ENCODE data around the gene SHTN1. TPM values are rescaled to one million over a fixed set of nuclear protein-coding genes. Genes with fewer than 3 reads are reported as not detected.

The SHTN1 gene
- total RNA-seq, 2 donors from 2014 or later = 3.2 to 4.8 TPM

- H3K9me3 ChIP-seq = no peaks in the 10 kb centered on the region
- H3K4me1 ChIP-seq = no peaks in the 10 kb centered on the region
- H3K27me3 ChIP-seq = no peaks in the 10 kb centered on the region
- H3K36me3 ChIP-seq = no peaks in the 10 kb centered on the region
- no peak for TF ChIP-seq CTCF (IDR thresholded peaks at IDR 0.05)
- no peak overlapping the region for H3K4me3 ChIP-seq
- no peak for DNase-seq (ENCODE audit: low spot score)
- no peak overlapping the region for H3K27ac ChIP-seq
Observed at GRCh38 chr10:116870949-116871348, 134.0 kb downstream of the SHTN1 start.

GRCh38 chr10:116868722-116869121 is 136.3 kb downstream of the SHTN1 start:
- H3K4me3 ChIP-seq = no peak overlapping the region
- H3K36me3 ChIP-seq = no peaks in the 10 kb centered on the region
- no peaks in the 10 kb centered on the region for H3K9me3 ChIP-seq
- no peak for TF ChIP-seq CTCF (IDR thresholded peaks at IDR 0.05)
- DNase-seq (ENCODE audit: low spot score) = no peak
- H3K27ac ChIP-seq = no peak overlapping the region
- no peaks in the 10 kb centered on the region for H3K27me3 ChIP-seq
- no peaks in the 10 kb centered on the region for H3K4me1 ChIP-seq

- H3K4me3 ChIP-seq = no peak overlapping the region
- H3K27ac ChIP-seq = no peak overlapping the region
- no peaks in the 10 kb centered on the region for H3K9me3 ChIP-seq
- DNase-seq (ENCODE audit: low spot score) = no peak
- H3K36me3 ChIP-seq = no peaks in the 10 kb centered on the region
- no peaks in the 10 kb centered on the region for H3K27me3 ChIP-seq
- no peaks in the 10 kb centered on the region for H3K4me1 ChIP-seq
- TF ChIP-seq CTCF (IDR thresholded peaks at IDR 0.05) = no peak
Observed at GRCh38 chr10:116868198-116868676, 136.8 kb downstream of the SHTN1 start.

- Histone ChIP-seq H3K4me1 (no peaks in the 10 kb centered on the region), H3K4me3 (no peak overlapping the region), H3K27ac (no peak overlapping the region), H3K27me3 (no peaks in the 10 kb centered on the region), H3K36me3 (no peaks in the 10 kb centered on the region), H3K9me3 (no peaks in the 10 kb centered on the region)
- no peak for TF ChIP-seq CTCF (IDR thresholded peaks at IDR 0.05)
- DNase-seq (ENCODE audit: low spot score) = no peak
Observed at GRCh38 chr10:116866987-116867595, 137.9 kb downstream of the SHTN1 start.

GRCh38 chr10:116866066-116866465 is 138.9 kb downstream of the SHTN1 start:
- H3K9me3 ChIP-seq = no peaks in the 10 kb centered on the region
- no peak overlapping the region for H3K4me3 ChIP-seq
- no peak for DNase-seq (ENCODE audit: low spot score)
- no peaks in the 10 kb centered on the region for H3K4me1 ChIP-seq
- no peaks in the 10 kb centered on the region for H3K36me3 ChIP-seq
- no peaks in the 10 kb centered on the region for H3K27me3 ChIP-seq
- TF ChIP-seq CTCF (IDR thresholded peaks at IDR 0.05) = no peak
- H3K27ac ChIP-seq = no peak overlapping the region

- H3K4me3 ChIP-seq = no peak overlapping the region
- no peaks in the 10 kb centered on the region for H3K36me3 ChIP-seq
- H3K27ac ChIP-seq = no peak overlapping the region
- DNase-seq (ENCODE audit: low spot score) = no peak
- no peaks in the 10 kb centered on the region for H3K9me3 ChIP-seq
- no peak for TF ChIP-seq CTCF (IDR thresholded peaks at IDR 0.05)
- no peaks in the 10 kb centered on the region for H3K27me3 ChIP-seq
- no peaks in the 10 kb centered on the region for H3K4me1 ChIP-seq
Observed at GRCh38 chr10:116864436-116864835, 140.6 kb downstream of the SHTN1 start.

All from right atrium auricular region (tissue), 2 donors.